HEK293T (cell line): ENCODE data around the gene TMEM143.

ENCODE experiments used
- ARNT ChIP-seq: fragments of 450-650 bp; IDR thresholded peaks from 2 replicates; pipeline ENCODE4 v1.6.1; 2017; ENCODE audit warnings: mild to moderate bottlenecking
- BHLHE40 ChIP-seq: fragments of 450-650 bp; IDR thresholded peaks from 2 replicates; pipeline ENCODE4 v1.6.1; 2016; ENCODE audit warnings: mild to moderate bottlenecking, moderate library complexity, borderline replicate concordance
- CTBP1 ChIP-seq: fragments of 450-650 bp; IDR thresholded peaks from 2 replicates; pipeline ENCODE4 v1.6.1; 2016; ENCODE audit warnings: borderline replicate concordance
- FOXM1 ChIP-seq: fragments of 450-650 bp; IDR thresholded peaks from 2 replicates; pipeline ENCODE4 v1.6.1; 2017; ENCODE audit warnings: mild to moderate bottlenecking, borderline replicate concordance
- L3MBTL2 ChIP-seq: fragments of 450-650 bp; conservative IDR thresholded peaks from 2 replicates; pipeline ENCODE4 v1.6.1; 2016; ENCODE audit warnings: mild to moderate bottlenecking
- NFRKB ChIP-seq: fragments of 450-650 bp; IDR thresholded peaks from 2 replicates; pipeline ENCODE4 v1.6.1; 2016; ENCODE audit warnings: mild to moderate bottlenecking, moderate library complexity
- SP1 ChIP-seq: fragments of 450-650 bp; IDR thresholded peaks from 2 replicates; pipeline ENCODE4 v1.6.1; 2017

DNA sequence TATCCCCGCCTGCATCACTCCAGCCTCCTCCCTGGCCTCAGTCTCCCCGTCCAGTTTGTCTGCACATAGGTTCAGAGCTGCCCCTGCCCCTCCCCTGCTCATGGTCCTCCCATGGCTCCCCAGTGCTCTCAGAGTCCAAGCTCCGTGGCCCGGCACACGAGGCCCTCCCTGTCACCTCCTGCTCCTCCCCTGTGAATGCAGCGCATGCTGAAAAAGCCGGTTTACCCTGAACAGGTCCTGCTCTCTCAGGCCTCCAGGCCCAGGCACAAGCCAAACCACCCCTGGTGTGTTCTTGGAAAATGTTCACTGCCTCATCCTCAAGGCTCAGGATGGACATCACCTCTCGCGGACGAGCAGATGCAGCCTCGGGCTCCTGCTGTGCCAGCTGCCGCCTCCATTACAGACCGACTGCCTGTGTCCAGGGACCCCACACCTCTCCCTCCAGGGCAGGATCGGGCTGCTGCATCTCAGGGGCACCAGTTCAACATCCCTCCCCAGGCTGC is 25.4 kb downstream of the TMEM143 start:
- no peak for TF ChIP-seq L3MBTL2
- no peak for TF ChIP-seq ARNT
- TF ChIP-seq FOXM1, result no peak
- no peak for TF ChIP-seq SP1
- no peak for TF ChIP-seq NFRKB
- no peak for TF ChIP-seq BHLHE40
- TF ChIP-seq CTBP1, result no peak
